ENCODE results near the gene OPCML. TPM values are rescaled to one million over a fixed set of nuclear protein-coding genes. Genes with fewer than 3 reads are reported as not detected.

The OPCML gene
- total RNA-seq, 1 experiment from 2014 or later, result 0.94 TPM

- no peak overlapping the region for H2BK20ac ChIP-seq (ENCODE audit: low read depth, low read length, poor library complexity, severe bottlenecking)
- no peaks in the 10 kb centered on the region; the same call in 1 of the 2 replicates for H3K27me3 ChIP-seq (ENCODE audit: insufficient read depth, low read length)
- no peak overlapping the region for H3K56ac ChIP-seq (ENCODE audit: insufficient read length, low read depth, low read length)
- H3K4me2 ChIP-seq (ENCODE audit: insufficient read depth, insufficient read length, low read length), result no peak overlapping the region
- H2AK5ac ChIP-seq (ENCODE audit: insufficient read length, low read length), result no peak overlapping the region
- H3K9me3 ChIP-seq (ENCODE audit: control insufficient read depth, low read depth, low read length), result no peaks in the 10 kb centered on the region
- H3K79me2 ChIP-seq (ENCODE audit: insufficient read depth, low read length), result no peaks in the 10 kb centered on the region
- H3K79me1 ChIP-seq (ENCODE audit: insufficient read depth, low read depth, low read length, poor library complexity, severe bottlenecking), result no peaks in the 10 kb centered on the region
- H3K4me1 ChIP-seq (ENCODE audit: insufficient read depth, low read length), result no peaks in the 10 kb centered on the region
- no CpG with 5 or more reads among the region's 2 CpGs for WGBS (ENCODE audit: extremely low coverage, insufficient read length, low lambda C conversion rate)
- H3K14ac ChIP-seq (ENCODE audit: insufficient read depth, low read length), result no peak overlapping the region
- DNase-seq, result no peak
- no peaks in the 10 kb centered on the region for H3K23me2 ChIP-seq (ENCODE audit: insufficient read length, low read depth, low read length, poor library complexity, severe bottlenecking)
- no peak overlapping the region for H3T11ph ChIP-seq (ENCODE audit: low read length)
- no peak overlapping the region for H4K5ac ChIP-seq (ENCODE audit: insufficient read length, low read depth, low read length)
- H4K8ac ChIP-seq (replicated peaks; ENCODE audit: insufficient read length, low read depth, low read length), result no peak overlapping the region
- TF ChIP-seq CTCF (conservative IDR thresholded peaks at IDR 0.05), result no peak
- no peak overlapping the region for H3K4ac ChIP-seq (ENCODE audit: low read depth, low read length)
- H4K91ac ChIP-seq (ENCODE audit: insufficient read length, low read depth, low read length), result no peak overlapping the region
- no peak overlapping the region for H2BK5ac ChIP-seq (ENCODE audit: insufficient read length, low read length)
- H4K20me1 ChIP-seq (ENCODE audit: control insufficient read depth, insufficient read depth, insufficient read length), result no peaks in the 10 kb centered on the region
- no peak overlapping the region for H3K23ac ChIP-seq (ENCODE audit: insufficient read length, low read depth, low read length)
- H2BK12ac ChIP-seq (ENCODE audit: insufficient read length, low read depth, low read length), result no peak overlapping the region
- no peak overlapping the region for H2AFZ ChIP-seq (ENCODE audit: low read length)
- no peaks in the 10 kb centered on the region; a peak in 1 of 5 replicates for H3K9me3 Mint-ChIP-seq
- H2BK120ac ChIP-seq (ENCODE audit: low read depth, low read length, poor library complexity, severe bottlenecking), result no peak overlapping the region
- peak overlapping the region in 1 of 3 experiments; percentile 59; a peak in 1 of 7 replicates for H3K27ac Mint-ChIP-seq
- H3K27ac ChIP-seq (ENCODE audit: insufficient read length, low read depth, low read length), result no peak overlapping the region
- no peak overlapping the region for H3K18ac ChIP-seq (ENCODE audit: insufficient read length, low read depth, low read length)
- no peak overlapping the region for H3K4me3 Mint-ChIP-seq
- peaks cover 4% of the 10 kb centered on the region for H3K27me3 Mint-ChIP-seq (ENCODE audit: low read depth)
- no peaks in the 10 kb centered on the region for H3K36me3 Mint-ChIP-seq (ENCODE audit: insufficient read depth in 1 of 3, low read depth in 3 of 3)
- peaks cover 40 to 55% of the 10 kb centered on the region in 2 experiments for H3K4me1 Mint-ChIP-seq
- no peak overlapping the region for H3K9ac ChIP-seq (ENCODE audit: extremely low read depth, insufficient read length, low read length)
- H2BK15ac ChIP-seq (ENCODE audit: low read depth, low read length), result no peak overlapping the region
These were observed 1121.9 kb downstream of the OPCML start for GRCh38 chr11:132410383-132410782.

All from H9 (cell line).